LNCAP (cell line): Measurements from ENCODE around the gene CACNA1B.

Experiments used
- TF ChIP-seq, protein P1 (sequence below): fragments of 450-650 bp; IDR thresholded peaks from 2 replicates; pipeline ENCODE4 v1.5.1; 2017; ENCODE audit warnings: mild to moderate bottlenecking

CACNA1B gene

DNA sequence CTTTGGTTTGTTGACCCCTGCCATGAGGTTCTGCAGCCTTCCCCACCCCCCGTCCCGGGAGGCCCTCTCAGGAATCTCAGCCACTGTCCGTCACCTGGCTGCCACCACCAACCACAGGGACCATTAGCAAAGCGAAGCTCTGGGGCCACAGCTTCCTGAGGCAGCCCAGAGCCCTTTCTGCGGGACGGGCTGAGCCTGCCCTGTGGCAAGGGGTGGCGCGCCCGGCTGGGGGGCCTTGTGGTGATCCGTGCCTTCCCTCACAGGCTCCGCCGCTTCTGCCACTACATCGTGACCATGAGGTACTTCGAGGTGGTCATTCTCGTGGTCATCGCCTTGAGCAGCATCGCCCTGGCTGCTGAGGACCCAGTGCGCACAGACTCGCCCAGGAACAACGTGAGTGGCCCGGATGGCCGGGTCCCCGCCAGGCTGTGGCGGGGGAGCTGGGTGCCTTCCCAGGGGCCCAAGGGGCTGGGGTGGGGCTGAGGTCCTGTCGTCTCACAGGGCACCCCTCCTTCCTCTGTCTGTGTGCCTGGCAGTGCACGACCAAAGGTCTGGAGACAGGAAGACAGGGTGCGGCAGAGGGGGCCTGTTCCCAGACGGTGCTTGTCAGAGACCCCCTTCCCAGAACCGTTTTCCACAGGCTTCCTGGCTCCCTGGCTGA lies 169.2 kb downstream of the CACNA1B start:
- TF ChIP-seq, protein P1, sequence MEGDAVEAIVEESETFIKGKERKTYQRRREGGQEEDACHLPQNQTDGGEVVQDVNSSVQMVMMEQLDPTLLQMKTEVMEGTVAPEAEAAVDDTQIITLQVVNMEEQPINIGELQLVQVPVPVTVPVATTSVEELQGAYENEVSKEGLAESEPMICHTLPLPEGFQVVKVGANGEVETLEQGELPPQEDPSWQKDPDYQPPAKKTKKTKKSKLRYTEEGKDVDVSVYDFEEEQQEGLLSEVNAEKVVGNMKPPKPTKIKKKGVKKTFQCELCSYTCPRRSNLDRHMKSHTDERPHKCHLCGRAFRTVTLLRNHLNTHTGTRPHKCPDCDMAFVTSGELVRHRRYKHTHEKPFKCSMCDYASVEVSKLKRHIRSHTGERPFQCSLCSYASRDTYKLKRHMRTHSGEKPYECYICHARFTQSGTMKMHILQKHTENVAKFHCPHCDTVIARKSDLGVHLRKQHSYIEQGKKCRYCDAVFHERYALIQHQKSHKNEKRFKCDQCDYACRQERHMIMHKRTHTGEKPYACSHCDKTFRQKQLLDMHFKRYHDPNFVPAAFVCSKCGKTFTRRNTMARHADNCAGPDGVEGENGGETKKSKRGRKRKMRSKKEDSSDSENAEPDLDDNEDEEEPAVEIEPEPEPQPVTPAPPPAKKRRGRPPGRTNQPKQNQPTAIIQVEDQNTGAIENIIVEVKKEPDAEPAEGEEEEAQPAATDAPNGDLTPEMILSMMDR, result no peak

DNA sequence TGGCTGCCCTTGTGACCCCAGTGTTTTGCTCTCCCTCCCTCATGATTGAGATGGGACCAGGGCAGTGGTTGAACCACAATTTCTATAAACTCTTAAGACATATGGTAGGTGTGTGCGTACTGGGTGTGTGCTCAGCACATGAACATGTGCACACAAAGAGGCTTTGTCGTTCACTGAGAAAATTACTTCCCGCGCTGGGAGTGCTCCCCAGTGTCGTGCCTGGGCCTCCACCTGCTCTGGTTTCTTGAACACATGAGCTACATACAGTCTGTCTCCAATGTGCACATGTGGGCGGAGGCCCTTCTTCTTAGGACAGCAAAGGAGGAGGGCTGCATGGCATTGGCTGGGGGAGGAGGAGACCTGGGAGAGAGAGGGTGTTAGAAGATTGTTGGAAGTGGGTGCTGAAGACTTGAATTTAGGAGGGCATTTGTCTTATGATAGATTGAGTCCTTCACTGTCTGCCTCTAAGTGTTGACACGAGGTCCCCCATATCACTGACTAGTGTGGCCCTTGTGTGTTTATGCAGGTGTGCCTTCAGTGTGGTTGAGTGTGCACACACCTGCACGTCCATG lies 170.0 kb downstream of the CACNA1B start:
- TF ChIP-seq, protein P1, result no peak

DNA sequence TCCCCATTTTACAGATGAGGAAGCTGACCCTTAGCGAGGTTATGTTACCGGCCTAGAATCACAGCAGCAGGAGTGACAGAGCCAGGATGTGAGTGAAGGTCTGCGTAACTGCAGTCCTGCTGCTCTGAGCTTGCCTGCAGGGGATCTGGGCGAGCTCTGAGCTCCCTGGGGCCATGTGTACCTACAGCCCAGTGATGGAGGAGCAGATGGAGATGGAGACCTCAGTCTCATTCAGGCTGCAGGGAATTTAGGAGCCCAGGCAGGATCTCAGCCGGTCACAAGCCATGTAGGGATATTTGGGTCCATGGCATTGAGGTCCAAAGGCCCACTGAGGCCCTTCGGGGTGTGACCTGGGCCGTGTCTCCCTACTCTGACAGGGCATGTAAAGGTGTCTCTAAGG lies 170.6 kb downstream of the CACNA1B start:
- TF ChIP-seq, protein P1, result no peak

DNA sequence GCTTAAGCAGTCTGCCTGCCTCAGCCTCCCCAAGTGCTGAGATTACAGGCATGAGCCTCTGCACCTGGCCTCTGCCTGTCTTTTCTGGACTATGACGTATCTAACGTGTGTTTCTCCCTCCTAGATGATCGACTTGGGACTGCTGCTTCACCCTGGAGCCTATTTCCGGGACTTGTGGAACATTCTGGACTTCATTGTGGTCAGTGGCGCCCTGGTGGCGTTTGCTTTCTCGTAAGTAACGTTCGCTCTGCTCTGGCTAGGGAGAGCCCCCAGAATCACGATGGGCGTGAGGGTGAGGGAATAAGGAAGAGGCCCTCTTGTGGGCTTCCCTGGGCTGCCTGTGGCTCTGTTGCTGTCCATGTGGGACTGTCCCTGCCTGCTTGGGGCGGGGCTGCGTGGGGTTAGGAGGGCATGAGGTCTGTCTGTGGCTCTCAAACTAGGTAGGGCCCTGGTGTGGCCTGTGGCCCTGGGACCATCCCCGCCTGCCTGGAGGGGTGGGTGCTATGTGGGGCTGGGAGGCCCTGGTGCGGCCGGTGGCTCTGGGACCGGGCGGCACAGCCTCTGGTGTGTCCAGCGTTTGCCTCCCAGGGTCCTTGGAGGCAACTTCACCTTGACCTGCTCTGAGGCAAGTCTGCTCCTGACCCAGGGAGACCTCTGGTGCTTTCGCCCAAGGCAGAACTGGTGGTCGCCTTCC lies 171.7 kb downstream of the CACNA1B start:
- TF ChIP-seq, protein P1, result no peak

DNA sequence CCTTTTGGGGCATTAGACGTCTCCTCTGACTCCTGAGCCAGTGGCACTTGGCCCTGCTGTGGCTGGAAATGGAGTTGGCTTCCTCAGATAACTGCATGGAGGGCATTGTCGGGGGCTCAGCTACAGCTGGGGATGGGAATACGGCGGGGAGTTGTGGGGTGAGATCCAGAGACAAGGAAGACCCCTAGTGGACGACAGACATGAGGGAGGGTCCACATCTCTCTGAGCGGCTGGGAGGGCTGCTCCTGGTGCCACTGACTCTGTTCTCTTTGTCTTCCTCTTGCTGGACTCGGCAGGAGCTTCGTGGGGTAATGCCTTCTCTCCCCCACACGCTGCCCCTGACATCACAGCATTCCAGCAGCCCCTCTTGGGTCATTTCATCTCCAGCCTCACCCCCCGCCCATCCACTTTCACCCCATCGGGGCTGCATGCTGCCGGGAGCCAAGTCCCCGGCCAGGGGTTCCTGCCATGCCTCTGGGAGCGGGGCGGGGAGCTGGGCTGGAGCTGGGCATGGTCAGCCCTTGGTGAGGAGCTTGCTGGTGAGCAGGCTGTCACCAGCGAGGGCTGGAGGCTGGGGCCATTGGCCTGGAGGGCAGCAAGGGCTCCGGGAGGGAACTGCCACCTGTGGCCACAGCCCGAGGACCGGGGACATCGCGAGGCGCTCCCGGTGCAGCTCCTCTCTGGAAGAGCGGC lies 172.3 kb downstream of the CACNA1B start:
- TF ChIP-seq, protein P1, result no peak

DNA sequence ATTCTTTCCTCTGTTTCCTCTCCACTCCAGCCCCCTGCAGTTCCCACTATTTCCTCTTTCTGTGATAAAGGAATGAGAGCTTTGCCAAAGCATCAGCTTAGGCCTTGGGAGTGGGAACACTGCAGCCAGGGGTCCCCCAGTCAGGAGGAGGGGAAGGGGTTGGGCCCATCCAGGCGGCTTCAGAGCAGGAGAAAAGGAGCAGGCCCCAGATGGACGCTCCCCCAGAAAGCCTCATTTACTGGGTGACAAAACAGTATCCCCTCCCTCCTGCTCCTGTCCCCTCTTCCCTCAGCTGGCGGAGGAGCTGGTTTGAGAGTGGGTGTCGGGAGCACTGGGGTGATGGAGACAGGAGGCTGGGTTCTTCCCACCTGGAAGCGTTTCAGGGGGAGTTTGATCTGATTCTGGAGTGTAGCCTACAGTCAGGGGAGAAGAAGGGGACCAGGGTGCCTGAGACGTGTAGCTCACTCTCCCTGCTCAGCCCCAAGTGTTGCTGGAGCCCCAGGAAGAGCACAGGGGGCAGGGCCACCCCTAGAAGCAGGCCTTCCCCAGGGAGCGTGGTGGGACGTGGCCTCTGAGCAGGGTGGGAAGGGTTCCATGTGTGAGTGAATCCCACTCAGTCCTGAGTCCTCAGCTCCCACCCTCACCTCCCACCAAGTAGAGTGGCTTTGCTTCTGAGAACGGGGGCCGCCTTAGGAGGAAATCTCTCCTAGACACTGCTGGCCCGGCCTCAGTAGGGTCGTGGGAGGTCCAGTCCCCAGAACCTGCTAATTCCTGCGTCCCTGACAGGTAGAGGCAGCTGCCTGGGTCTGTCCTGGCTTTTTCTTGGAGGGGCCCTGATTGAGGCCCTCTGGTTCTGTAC lies 173.1 kb downstream of the CACNA1B start:
- TF ChIP-seq, protein P1, result no peak
